NCI-H187 (cell line): ENCODE results near the gene ZNF586.
"Not testable (repeated sequence)": the region's sequence is repeated elsewhere in the genome, so short reads cannot be mapped to it uniquely, and the experiment has no call there.

Experiments
- DNase-seq, 2 experiments: peaks; one replicate each; lab custom pipeline; 2025; lab: John Stamatoyannopoulos, UW

The ZNF586 gene

GRCh38 chr19:57769345-57770131 lies at the start of gene ZNF586:
TSS of gene ZNF586 (plus strand) at chr19:57769676. CDS start at chr19:57769843, 167 bp downstream.
- DNase-seq, result peak; percentile 68 to 84

GRCh38 chr19:57719901-57720519 lies 49.5 kb upstream of the ZNF586 start:
- DNase-seq, result no peak

- DNase-seq, result no peak
Observed at GRCh38 chr19:57720878-57721277, 48.6 kb upstream of the ZNF586 start.

GRCh38 chr19:57738320-57738719 lies 31.2 kb upstream of the ZNF586 start:
- not testable (repeated sequence) for DNase-seq

GRCh38 chr19:57738770-57739169 lies 30.7 kb upstream of the ZNF586 start:
- not testable (repeated sequence) for DNase-seq

GRCh38 chr19:57746580-57747471 lies 22.6 kb upstream of the ZNF586 start, which contains the start of gene ZNF776:
TSS of gene ZNF776 (plus strand) at chr19:57746815. CDS start at chr19:57747059, 244 bp downstream.
- DNase-seq, result peak; percentile 75 to 81

- DNase-seq, result no peak
Observed at GRCh38 chr19:57747472-57747807, 22.0 kb upstream of the ZNF586 start.

GRCh38 chr19:57748029-57748428 lies 21.4 kb upstream of the ZNF586 start:
- no peak for DNase-seq

- DNase-seq, result no peak
Observed at GRCh38 chr19:57754091-57754673, 15.3 kb upstream of the ZNF586 start.

GRCh38 chr19:57755031-57755430 lies 14.4 kb upstream of the ZNF586 start:
- no peak for DNase-seq

GRCh38 chr19:57757941-57758340 lies 11.5 kb upstream of the ZNF586 start:
- no peak for DNase-seq

GRCh38 chr19:57759096-57759495 lies 10.4 kb upstream of the ZNF586 start:
- no peak for DNase-seq

- DNase-seq, result no peak
Observed at GRCh38 chr19:57771417-57771816, 1.9 kb downstream of the ZNF586 start.

- DNase-seq, result no peak
Observed at GRCh38 chr19:57773488-57773887, 4.0 kb downstream of the ZNF586 start.

- DNase-seq, result no peak
Observed at GRCh38 chr19:57776764-57777296, 7.4 kb downstream of the ZNF586 start.

GRCh38 chr19:57778336-57778735 lies 8.9 kb downstream of the ZNF586 start:
- DNase-seq, result no peak

GRCh38 chr19:57779220-57779845 lies 9.9 kb downstream of the ZNF586 start:
- DNase-seq, result no peak

GRCh38 chr19:57786286-57786685 lies 16.8 kb downstream of the ZNF586 start:
- no peak for DNase-seq

- DNase-seq, result no peak
Observed at GRCh38 chr19:57786906-57787305, 17.4 kb downstream of the ZNF586 start.

- no peak for DNase-seq
Observed at GRCh38 chr19:57788114-57788692, 18.7 kb downstream of the ZNF586 start.

GRCh38 chr19:57789288-57789687 lies 19.8 kb downstream of the ZNF586 start:
- DNase-seq, result no peak
